Measurements from ENCODE around the gene IL4.

The IL4 gene

DNA sequence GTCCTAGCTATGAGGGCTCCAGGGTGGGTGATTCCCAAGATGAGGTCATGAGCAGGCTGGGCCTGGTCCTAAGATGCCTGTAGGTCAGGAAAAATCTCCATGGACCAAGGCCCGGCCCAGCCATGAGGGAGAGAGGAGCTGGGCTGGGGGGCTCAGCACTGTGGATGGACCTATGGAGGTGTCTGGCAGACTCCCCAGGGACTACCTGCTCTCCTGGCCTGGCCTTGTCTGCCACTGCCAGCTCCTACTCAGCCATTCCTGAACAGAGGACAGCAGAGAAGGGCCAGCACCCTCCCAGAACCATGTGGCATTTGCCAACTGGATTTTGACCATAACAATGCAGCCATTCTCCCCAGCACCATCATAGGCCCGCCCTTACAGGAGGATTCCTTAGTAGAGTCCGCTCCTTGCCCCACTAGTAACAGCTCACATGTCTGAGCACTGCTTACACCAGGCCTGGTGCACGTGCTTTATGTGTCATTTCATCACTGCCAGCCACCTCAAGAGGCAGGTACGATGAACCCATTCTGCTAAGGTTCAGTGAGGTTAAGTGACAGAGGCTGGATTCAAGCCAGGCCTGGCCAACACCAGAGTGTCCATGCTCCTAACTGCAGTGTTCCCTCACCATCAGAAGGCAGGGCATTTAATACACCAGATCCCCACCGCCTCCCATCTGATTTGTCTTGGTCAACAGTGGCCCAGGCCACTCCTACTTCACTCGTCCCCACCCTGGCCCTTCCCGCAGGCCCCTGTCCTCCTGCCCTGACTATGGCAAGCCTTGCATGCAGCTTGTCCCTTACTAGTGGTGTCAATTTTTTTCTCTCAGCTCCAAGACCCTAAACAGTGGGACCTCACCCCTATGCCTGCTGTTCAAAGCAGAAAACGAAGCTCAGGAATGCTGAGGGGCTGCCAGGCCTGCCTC lies 15.1 kb upstream of the IL4 start:
- no peak for FAIRE-seq

DNA sequence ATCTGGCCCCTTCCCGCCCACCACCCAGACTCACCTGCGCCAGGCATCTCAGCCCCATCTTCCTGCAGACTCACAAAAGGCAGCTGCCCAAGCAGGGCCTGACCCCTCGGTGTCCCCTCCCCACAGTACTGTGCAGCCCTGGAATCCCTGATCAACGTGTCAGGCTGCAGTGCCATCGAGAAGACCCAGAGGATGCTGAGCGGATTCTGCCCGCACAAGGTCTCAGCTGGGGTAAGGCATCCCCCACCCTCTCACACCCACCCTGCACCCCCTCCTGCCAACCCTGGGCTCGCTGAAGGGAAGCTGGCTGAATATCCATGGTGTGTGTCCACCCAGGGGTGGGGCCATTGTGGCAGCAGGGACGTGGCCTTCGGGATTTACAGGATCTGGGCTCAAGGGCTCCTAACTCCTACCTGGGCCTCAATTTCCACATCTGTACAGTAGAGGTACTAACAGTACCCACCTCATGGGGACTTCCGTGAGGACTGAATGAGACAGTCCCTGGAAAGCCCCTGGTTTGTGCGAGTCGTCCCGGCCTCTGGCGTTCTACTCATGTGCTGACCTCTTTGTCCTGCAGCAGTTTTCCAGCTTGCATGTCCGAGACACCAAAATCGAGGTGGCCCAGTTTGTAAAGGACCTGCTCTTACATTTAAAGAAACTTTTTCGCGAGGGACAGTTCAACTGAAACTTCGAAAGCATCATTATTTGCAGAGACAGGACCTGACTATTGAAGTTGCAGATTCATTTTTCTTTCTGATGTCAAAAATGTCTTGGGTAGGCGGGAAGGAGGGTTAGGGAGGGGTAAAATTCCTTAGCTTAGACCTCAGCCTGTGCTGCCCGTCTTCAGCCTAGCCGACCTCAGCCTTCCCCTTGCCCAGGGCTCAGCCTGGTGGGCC lies 13.9 kb upstream of the IL4 start:
- FAIRE-seq: no peak
- no peak for DNase-seq (ENCODE audit: low spot score)

More for the DNA sequence above, 15.1 kb upstream of the IL4 start:
- DNase-seq (ENCODE audit: low spot score): no peak

DNA sequence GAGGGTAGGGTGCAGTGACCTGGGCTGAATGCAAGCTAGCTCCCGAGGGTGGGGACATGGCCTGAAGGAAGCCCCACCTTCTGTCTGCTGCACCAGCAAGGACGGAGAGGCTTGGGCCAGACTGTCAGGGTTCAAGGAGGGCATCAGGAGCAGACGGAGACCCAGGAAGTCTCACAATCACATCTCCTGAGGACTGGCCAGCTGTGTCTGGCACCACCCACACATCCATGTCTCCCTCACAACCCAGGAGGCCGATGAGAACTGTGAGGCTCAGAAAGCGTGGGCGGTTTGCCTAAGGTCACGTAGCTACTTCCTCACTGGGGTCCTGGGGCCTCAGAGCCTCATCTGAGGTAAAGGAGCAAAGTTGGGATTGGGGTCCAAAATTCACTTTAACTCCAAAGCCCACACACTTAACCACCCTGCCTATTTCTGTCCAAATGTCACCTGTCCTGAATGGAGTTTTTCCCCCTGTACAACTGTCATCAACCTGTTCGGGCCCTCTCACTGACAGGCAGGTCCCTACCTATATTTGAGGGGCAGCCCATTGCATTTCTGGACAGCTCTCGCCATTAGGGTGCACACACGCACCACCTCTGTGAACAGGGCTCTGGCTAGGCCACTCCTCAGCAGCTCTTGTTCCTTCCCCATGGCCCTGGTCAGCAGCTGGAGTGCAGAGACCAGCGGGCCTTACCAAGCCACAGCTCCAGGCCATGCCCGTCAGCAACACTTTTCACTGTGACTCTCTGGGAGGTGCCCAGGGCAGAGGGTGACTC lies 12.4 kb upstream of the IL4 start:
- DNase-seq (ENCODE audit: low spot score) (no peak), FAIRE-seq (no peak)

DNA sequence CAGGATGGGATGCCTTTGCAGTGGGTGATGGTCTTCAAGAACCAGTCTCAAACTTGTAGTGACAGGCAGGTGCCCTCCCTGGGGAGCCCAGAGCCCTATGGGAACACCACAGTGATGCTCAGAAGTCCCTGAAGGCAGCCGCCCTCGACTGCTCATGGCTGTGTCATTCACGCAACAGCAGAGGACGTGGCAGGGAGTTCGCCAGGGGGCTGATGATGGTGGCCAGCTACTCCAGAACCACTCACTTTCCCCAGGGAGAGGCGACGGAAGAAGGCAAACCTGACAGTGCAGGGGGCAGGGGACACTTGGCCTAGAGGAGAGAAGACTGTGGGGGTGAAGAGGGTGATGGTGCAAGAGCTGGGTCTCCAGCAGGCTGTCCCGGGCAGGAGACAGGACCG lies 11.8 kb upstream of the IL4 start:
- no peak for FAIRE-seq
- no peak for DNase-seq (ENCODE audit: low spot score)

GRCh38 chr5:132662925-132663770 lies 10.6 kb upstream of the IL4 start:
- FAIRE-seq: no peak
- DNase-seq (ENCODE audit: low spot score): no peak

GRCh38 chr5:132663771-132664695 lies 9.8 kb upstream of the IL4 start:
- FAIRE-seq (no peak), DNase-seq (ENCODE audit: low spot score) (no peak)

DNA sequence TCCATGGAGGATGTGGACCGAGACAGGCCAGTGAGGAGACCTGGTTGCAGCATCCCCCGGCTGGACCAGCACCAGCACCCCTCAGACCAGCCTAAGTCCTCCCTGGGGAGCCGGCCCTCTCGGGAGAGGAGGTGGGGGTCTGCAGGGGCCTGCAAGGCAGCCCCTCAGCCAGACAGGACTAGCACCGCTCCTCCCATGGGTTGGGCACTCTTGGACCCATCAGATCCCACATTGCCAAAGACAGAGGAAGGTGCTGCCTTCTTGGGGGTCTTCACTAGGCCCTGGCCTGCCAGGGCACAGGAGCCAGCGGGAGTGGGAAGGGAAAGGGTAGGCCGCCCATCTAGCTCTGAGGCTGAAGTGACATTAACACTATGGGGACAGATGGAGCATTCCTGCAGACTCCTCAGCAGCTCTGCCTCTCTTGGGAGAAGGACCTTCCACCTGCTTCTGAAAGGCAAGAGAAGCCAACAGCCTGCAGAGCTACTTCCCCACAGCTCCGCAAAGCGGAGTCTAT lies 9.0 kb upstream of the IL4 start:
- DNase-seq (ENCODE audit: low spot score): no peak
- FAIRE-seq: no peak

DNA sequence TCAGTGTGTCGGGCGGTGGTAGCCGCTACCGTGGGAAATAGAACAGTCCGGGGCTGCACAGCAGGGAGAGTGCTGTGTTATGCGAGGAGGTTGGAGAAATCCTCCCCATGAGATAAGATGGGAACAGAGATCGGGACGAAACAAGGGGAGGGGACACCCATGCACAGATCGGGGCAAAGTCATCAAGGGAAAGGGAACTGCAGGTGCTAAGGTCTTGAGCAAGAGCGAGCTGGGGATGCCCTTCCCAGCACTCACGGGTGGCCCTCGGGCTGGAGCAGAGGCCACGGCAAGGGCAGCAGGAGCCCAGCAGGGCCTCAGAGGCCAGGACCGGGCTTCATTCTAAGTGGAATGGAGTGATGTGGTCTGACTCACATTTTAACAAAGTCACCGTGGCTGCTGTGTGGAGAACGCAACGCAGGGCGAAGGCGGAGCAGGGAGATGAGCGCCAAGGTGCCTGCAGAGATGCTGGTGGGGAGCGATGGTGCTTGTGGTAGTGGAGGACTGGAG lies 8.2 kb upstream of the IL4 start:
- FAIRE-seq: no peak
- no peak for DNase-seq (ENCODE audit: low spot score)

GRCh38 chr5:132666310-132667123 lies 7.3 kb upstream of the IL4 start:
- no peak for FAIRE-seq
- DNase-seq (ENCODE audit: low spot score): no peak

- DNase-seq (ENCODE audit: low spot score): no peak
- no peak for FAIRE-seq
Observed at GRCh38 chr5:132667309-132667708, 6.5 kb upstream of the IL4 start.

- no peak for FAIRE-seq
- DNase-seq (ENCODE audit: low spot score): no peak
Observed at GRCh38 chr5:132667761-132668705, 5.8 kb upstream of the IL4 start.

- FAIRE-seq: no peak
- no peak for DNase-seq (ENCODE audit: low spot score)
Observed at GRCh38 chr5:132668706-132669454, 4.9 kb upstream of the IL4 start.

DNA sequence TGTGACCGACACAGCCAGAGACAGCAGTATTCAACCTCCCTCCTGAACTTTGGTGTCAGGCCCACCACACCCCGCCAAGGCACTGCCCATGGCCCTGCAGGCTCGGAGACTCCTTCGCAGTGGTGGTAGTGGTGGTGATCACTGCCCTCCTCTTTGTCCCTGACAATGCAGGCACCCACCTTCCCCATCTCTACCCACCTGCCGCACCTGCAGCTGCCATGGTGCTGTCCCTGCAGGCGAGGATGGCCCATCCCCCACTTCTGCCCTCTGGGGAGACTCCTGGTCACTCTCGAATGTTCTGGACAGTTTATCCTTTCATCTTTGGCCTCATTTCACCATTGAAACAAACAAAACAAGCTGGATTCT lies 4.4 kb upstream of the IL4 start:
- FAIRE-seq (no peak), DNase-seq (ENCODE audit: low spot score) (no peak)

- FAIRE-seq: no peak
- DNase-seq (ENCODE audit: low spot score): no peak
Observed at GRCh38 chr5:132669966-132670882, 3.6 kb upstream of the IL4 start.

GRCh38 chr5:132671000-132671399 lies 2.8 kb upstream of the IL4 start:
- no peak for DNase-seq (ENCODE audit: low spot score)
- FAIRE-seq: no peak
